GM12892 (cell line): ENCODE measurements around the gene KLHL25.

Source experiments
- DNase-seq: peaks from one replicate; pipeline ENCODE4 v3.0.0; 2011; ENCODE audit not compliant: insufficient read length
- FAIRE-seq: peaks from 2 replicates; lab custom pipeline; 2011; peaks lifted over from hg19 to GRCh38; lab: Jason Lieb, UNC
- POLR2A ChIP-seq: IDR thresholded peaks from 2 replicates; pipeline ENCODE4 v1.6.1; 2011; ENCODE audit warnings: low read depth, low read length, control low read depth
- POLR2AphosphoS5 ChIP-seq: IDR thresholded peaks from 2 replicates; pipeline ENCODE4 v1.6.1; 2011; ENCODE audit warnings: low read depth, low read length, control low read depth
- TAF1 ChIP-seq: IDR thresholded peaks from 2 replicates; pipeline ENCODE4 v1.6.1; 2011; ENCODE audit warnings: low read depth, mild to moderate bottlenecking, control low read depth, low read length, borderline replicate concordance

Gene KLHL25

DNA sequence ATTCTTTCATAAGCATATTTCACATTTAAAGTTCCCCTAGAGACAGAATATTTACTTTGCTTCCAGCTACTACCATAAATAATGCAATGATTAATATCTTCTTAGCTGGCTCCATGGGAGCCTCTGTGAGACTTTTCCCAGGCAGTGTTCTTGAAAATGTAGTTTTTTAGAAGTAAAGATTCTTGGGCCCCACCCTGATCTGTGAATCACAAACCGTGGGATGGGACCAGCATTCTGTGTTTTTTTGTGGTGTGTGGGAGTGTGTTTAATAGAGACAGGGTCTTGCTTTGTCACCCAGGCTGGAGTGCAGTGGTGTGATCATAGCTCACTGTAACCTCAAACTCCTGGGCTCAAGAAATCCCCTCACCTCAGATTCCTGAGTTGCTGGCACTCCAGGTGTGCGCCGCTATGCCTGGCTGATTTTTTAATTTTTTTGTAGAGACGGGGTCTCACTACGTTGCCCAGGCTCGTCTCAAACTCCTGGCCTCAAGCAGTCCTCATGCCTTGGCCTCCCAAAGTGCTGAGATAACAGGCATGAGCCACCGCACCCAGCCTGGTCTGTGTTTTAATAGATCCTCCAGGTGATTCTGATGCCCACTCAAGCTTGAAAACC lies 83.0 kb downstream of the KLHL25 start:
- FAIRE-seq (no peak), DNase-seq (no peak)
- no peak for TF ChIP-seq POLR2AphosphoS5
- TF ChIP-seq POLR2A: no peak
- no peak for TF ChIP-seq TAF1

DNA sequence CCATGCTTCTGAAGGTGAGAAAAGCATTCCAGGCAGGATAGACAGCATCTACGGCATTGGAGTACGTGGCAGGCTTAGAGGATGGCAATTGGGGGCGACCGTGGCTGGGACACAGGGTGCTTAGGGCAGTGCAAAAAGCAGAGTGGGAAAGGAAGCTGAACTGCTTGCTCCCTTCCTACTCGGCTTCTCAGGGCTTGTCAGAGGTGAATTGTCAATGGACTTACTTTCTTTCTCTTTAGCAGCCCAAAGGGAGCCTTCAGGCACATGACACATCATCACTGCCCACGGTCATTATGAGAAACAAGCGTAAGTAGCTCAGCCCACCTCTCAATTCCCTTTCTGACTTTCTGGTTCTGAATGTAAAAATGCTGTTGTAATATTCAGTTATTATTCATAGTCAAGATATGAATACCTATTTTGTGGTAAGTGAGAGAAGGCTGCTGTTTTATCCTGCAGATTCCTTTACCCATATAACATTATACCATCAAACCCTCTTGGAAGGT lies 84.3 kb downstream of the KLHL25 start:
- DNase-seq: no peak
- FAIRE-seq: peak; percentile 89
- TF ChIP-seq POLR2A (peak; percentile 62), POLR2AphosphoS5 (peak; percentile 65), TAF1 (no peak)
